Measurements from ENCODE around the gene PLPP6. TPM values are rescaled to one million over a fixed set of nuclear protein-coding genes. Genes with fewer than 3 reads are reported as not detected.

The PLPP6 gene
- 6.6 to 12.0 TPM (median 10.4 TPM) in 5 replicates for total RNA-seq (2022; extraction: Qiagen RNA extraction; ENCODE audit: low read depth)

DNA sequence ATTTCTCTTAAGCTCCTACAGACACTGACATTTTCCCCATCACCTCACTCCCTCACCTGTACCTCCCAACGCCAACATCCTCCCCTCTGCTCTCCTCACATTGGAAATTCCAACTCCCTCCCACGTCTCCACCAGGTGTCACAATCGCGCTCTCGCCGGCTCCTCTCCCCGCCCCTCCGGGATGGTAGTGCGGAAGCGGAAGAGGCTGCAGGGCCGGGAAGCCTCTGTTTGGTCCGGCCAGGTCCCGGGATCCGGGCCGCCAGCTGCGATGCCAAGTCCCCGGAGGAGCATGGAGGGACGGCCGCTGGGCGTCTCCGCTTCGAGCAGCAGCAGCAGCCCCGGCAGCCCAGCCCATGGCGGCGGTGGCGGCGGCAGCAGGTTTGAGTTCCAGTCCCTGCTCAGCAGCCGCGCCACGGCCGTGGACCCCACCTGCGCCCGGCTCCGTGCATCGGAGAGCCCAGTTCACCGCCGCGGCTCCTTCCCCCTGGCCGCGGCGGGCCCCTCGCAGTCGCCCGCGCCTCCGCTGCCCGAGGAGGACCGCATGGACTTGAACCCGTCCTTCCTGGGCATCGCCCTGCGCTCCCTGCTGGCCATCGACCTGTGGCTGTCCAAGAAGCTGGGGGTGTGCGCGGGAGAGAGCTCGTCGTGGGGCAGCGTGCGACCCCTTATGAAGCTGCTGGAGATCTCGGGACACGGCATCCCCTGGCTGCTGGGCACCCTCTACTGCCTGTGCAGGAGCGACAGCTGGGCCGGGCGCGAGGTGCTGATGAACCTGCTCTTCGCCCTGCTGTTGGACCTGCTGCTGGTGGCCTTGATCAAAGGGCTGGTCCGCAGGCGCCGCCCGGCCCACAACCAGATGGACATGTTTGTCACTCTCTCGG is at the start of gene PLPP6:
Gene PLPP6, plus strand, starts transcription at position 187 of the 881 bp plus-strand sequence. Its CDS starts 82 bp downstream, at position 269.

DNA sequence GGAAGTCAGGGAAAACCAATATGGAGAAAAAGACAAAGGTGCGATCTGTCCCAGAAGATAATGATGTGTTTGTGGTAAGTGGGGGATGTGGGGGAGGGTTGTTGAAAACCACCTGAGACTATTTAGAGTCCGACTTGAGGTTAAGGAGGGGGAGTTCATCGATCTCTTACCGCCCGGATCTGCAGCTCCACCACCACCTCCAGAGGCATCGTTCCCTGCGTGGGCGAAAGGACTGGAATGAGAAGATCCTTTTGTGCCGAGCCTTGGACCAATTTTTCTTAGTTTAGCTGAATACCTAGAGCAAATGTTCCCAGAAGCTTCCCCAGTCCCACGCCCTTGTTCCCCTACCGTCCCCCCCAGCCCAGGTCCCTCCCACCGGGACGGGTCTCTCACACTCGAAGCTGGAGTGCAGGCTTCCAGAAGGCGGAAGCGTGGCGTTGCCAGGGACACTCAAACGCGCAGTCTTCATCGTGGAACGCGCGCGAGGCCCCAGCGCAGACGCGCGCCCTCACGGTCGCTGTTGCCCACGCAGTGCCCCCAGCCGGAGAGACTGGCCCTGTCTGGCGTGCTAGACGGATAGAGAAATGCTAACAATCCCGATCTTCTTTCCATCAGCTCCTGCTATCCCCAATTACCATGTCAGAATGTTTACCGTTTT is 4.1 kb downstream of the PLPP6 start, which contains the start of gene SPATA6L:
Gene SPATA6L, minus strand, starts transcription at position 439 of the 658 bp plus-strand sequence. Its CDS starts 230 bp downstream, at position 209.

DNA sequence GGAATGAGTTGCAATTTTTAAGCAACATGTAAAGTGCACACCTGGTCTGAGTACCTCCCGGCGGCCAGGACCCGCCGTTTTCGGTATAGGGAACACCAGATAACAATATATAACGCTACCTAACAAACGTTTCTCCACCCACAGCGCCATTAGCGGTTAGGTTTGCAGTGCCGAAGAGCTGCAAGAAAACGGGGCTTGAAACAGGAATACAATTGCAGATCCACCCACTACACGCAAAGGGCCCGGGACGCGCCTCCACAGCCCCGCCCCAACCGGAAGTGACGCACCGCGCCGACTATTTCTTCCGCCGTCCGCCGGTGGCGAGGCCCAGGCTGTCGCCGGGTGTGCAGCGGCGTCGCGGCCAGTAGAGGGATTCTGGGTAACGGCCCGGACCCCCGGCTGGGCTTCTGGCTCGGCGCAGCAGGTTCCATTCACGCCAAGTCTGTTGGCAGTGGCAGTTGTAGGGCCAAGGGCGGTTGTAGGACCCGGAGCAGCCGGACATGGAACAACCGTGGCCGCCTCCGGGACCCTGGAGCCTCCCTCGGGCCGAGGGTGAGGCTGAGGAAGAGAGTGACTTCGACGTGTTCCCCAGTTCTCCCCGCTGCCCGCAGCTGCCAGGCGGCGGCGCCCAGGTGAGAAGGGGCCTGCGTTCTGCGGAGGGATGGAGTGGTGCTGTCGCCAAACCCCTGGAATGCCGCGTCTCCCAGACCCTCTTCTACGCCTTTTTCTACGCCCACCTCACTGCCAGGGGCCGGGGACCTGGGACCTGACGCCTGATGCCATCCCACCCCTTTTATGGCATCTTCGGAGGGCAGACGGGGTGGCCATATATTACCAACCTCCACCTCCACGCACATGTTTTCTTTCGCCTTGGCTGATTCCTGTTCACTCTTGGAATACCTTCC is 17.4 kb downstream of the PLPP6 start, which contains the start of gene CDC37L1:
Gene CDC37L1, plus strand, starts transcription at position 302 of the 905 bp plus-strand sequence. Its CDS starts 199 bp downstream, at position 501.

Other genes with a start within 250 kb of the PLPP6 start
- 1.0 to 1.7 TPM (median 1.5 TPM) in 5 replicates for gene SLC1A1, start 171.8 kb upstream of the PLPP6 start, total RNA-seq (2022; extraction: Qiagen RNA extraction; ENCODE audit: low read depth)
- 1.6 to 2.5 TPM (median 2.3 TPM) in 5 replicates for gene SPATA6L, start 4.2 kb downstream of the PLPP6 start, total RNA-seq (2022; extraction: Qiagen RNA extraction; ENCODE audit: low read depth)
- 7.3 to 14.2 TPM (median 13.8 TPM) in 5 replicates for gene CDC37L1, start 17.3 kb downstream of the PLPP6 start, total RNA-seq (2022; extraction: Qiagen RNA extraction; ENCODE audit: low read depth)
- 42.6 to 62.7 TPM (median 57.6 TPM) in 5 replicates for gene AK3, start 78.9 kb downstream of the PLPP6 start, total RNA-seq (2022; extraction: Qiagen RNA extraction; ENCODE audit: low read depth)
- 39.6 to 50.3 TPM (median 42.5 TPM) in 5 replicates for gene RCL1, start 130.7 kb downstream of the PLPP6 start, total RNA-seq (2022; extraction: Qiagen RNA extraction; ENCODE audit: low read depth)

Data from A549 treated with RU486 at 1 μM for 4 hours (cell line).